ENCODE measurements around the gene TLNRD1.

The TLNRD1 gene

GRCh38 chr15:80992006-80992405 is 8.7 kb upstream of the TLNRD1 start:
- H3K9me3 ChIP-seq (ENCODE audit: control insufficient read depth, low read depth, low read length), result no peaks in the 10 kb centered on the region
- H3K27me3 ChIP-seq (ENCODE audit: control insufficient read depth, insufficient read depth, low read length), result no peaks in the 10 kb centered on the region
- no peak overlapping the region for H3K4me3 ChIP-seq (ENCODE audit: low read length)
- no peak overlapping the region for H3K27ac ChIP-seq (ENCODE audit: low read length)
- H3K36me3 ChIP-seq (ENCODE audit: control insufficient read depth, low read depth, low read length), result no peaks in the 10 kb centered on the region
- peaks cover 3% of the 10 kb centered on the region for H3K4me1 ChIP-seq (ENCODE audit: control insufficient read depth, low read depth, low read length)
- no peak overlapping the region for H3K9ac ChIP-seq (ENCODE audit: low read length)

- Histone ChIP-seq H3K9ac (ENCODE audit: low read length) (no peak overlapping the region), H3K9me3 (ENCODE audit: control insufficient read depth, low read depth, low read length) (no peaks in the 10 kb centered on the region), H3K36me3 (ENCODE audit: control insufficient read depth, low read depth, low read length) (no peaks in the 10 kb centered on the region), H3K4me3 (ENCODE audit: low read length) (no peak overlapping the region), H3K27ac (ENCODE audit: low read length) (no peak overlapping the region), H3K4me1 (ENCODE audit: control insufficient read depth, low read depth, low read length) (peaks cover 3% of the 10 kb centered on the region), H3K27me3 (ENCODE audit: control insufficient read depth, insufficient read depth, low read length) (no peaks in the 10 kb centered on the region)
Observed at GRCh38 chr15:80992441-80992840, 8.3 kb upstream of the TLNRD1 start.

GRCh38 chr15:80996247-80996646 is 4.5 kb upstream of the TLNRD1 start:
- Histone ChIP-seq H3K9ac (ENCODE audit: low read length) (no peak overlapping the region), H3K4me1 (ENCODE audit: control insufficient read depth, low read depth, low read length) (peaks cover 7% of the 10 kb centered on the region), H3K4me3 (ENCODE audit: low read length) (no peak overlapping the region)

GRCh38 chr15:80997692-80998091 is 3.0 kb upstream of the TLNRD1 start:
- Histone ChIP-seq H3K27ac (ENCODE audit: low read length) (no peak overlapping the region), H3K27me3 (ENCODE audit: control insufficient read depth, insufficient read depth, low read length) (peaks cover 14% of the 10 kb centered on the region), H3K9me3 (ENCODE audit: control insufficient read depth, low read depth, low read length) (no peaks in the 10 kb centered on the region), H3K4me1 (ENCODE audit: control insufficient read depth, low read depth, low read length) (peaks cover 10% of the 10 kb centered on the region), H3K4me3 (ENCODE audit: low read length) (no peak overlapping the region), H3K9ac (ENCODE audit: low read length) (no peak overlapping the region), H3K36me3 (ENCODE audit: control insufficient read depth, low read depth, low read length) (no peaks in the 10 kb centered on the region)

More at GRCh38 chr15:80996247-80996646, 4.5 kb upstream of the TLNRD1 start:
- H3K27ac ChIP-seq (ENCODE audit: low read length), result no peak overlapping the region
- H3K36me3 ChIP-seq (ENCODE audit: control insufficient read depth, low read depth, low read length), result no peaks in the 10 kb centered on the region
- peaks cover 10% of the 10 kb centered on the region for H3K27me3 ChIP-seq (ENCODE audit: control insufficient read depth, insufficient read depth, low read length)
- H3K9me3 ChIP-seq (ENCODE audit: control insufficient read depth, low read depth, low read length), result no peaks in the 10 kb centered on the region

GRCh38 chr15:80998251-80998650 is 2.5 kb upstream of the TLNRD1 start:
- Histone ChIP-seq H3K9me3 (ENCODE audit: control insufficient read depth, low read depth, low read length) (no peaks in the 10 kb centered on the region), H3K4me3 (ENCODE audit: low read length) (no peak overlapping the region), H3K27me3 (ENCODE audit: control insufficient read depth, insufficient read depth, low read length) (peaks cover 18% of the 10 kb centered on the region), H3K36me3 (ENCODE audit: control insufficient read depth, low read depth, low read length) (no peaks in the 10 kb centered on the region), H3K27ac (ENCODE audit: low read length) (no peak overlapping the region), H3K4me1 (ENCODE audit: control insufficient read depth, low read depth, low read length) (peaks cover 10% of the 10 kb centered on the region), H3K9ac (ENCODE audit: low read length) (no peak overlapping the region)

- no peaks in the 10 kb centered on the region for H3K36me3 ChIP-seq (ENCODE audit: control insufficient read depth, low read depth, low read length)
- H3K4me1 ChIP-seq (ENCODE audit: control insufficient read depth, low read depth, low read length), result peaks cover 10% of the 10 kb centered on the region
- H3K4me3 ChIP-seq (ENCODE audit: low read length), result peak overlapping the region; percentile 88
- no peak overlapping the region for H3K9ac ChIP-seq (ENCODE audit: low read length)
- no peak overlapping the region for H3K27ac ChIP-seq (ENCODE audit: low read length)
- peaks cover 18% of the 10 kb centered on the region for H3K27me3 ChIP-seq (ENCODE audit: control insufficient read depth, insufficient read depth, low read length)
- H3K9me3 ChIP-seq (ENCODE audit: control insufficient read depth, low read depth, low read length), result no peaks in the 10 kb centered on the region
Observed at GRCh38 chr15:80999623-81000036, 1.1 kb upstream of the TLNRD1 start.

- H3K4me3 ChIP-seq (ENCODE audit: low read length), result peak overlapping the region; percentile 88
- peak overlapping the region; percentile 74 for H3K27ac ChIP-seq (ENCODE audit: low read length)
- peaks cover 10% of the 10 kb centered on the region for H3K4me1 ChIP-seq (ENCODE audit: control insufficient read depth, low read depth, low read length)
- H3K36me3 ChIP-seq (ENCODE audit: control insufficient read depth, low read depth, low read length), result no peaks in the 10 kb centered on the region
- peak overlapping the region; percentile 88 for H3K9ac ChIP-seq (ENCODE audit: low read length)
- H3K9me3 ChIP-seq (ENCODE audit: control insufficient read depth, low read depth, low read length), result no peaks in the 10 kb centered on the region
- peaks cover 18% of the 10 kb centered on the region for H3K27me3 ChIP-seq (ENCODE audit: control insufficient read depth, insufficient read depth, low read length)
Observed at GRCh38 chr15:81000144-81000623, 539 bp upstream of the TLNRD1 start.

GRCh38 chr15:81001152-81002008 is 657 bp downstream of the TLNRD1 start:
- Histone ChIP-seq H3K27ac (ENCODE audit: low read length) (peak overlapping the region; percentile 45), H3K9me3 (ENCODE audit: control insufficient read depth, low read depth, low read length) (no peaks in the 10 kb centered on the region), H3K36me3 (ENCODE audit: control insufficient read depth, low read depth, low read length) (no peaks in the 10 kb centered on the region), H3K27me3 (ENCODE audit: control insufficient read depth, insufficient read depth, low read length) (peaks cover 18% of the 10 kb centered on the region), H3K4me3 (ENCODE audit: low read length) (peak overlapping the region; percentile 88), H3K9ac (ENCODE audit: low read length) (peak overlapping the region; percentile 88), H3K4me1 (ENCODE audit: control insufficient read depth, low read depth, low read length) (peaks cover 10% of the 10 kb centered on the region)

- H3K4me1 ChIP-seq (ENCODE audit: control insufficient read depth, low read depth, low read length), result peaks cover 10% of the 10 kb centered on the region
- H3K27me3 ChIP-seq (ENCODE audit: control insufficient read depth, insufficient read depth, low read length), result peaks cover 18% of the 10 kb centered on the region
- H3K36me3 ChIP-seq (ENCODE audit: control insufficient read depth, low read depth, low read length), result no peaks in the 10 kb centered on the region
- H3K9ac ChIP-seq (ENCODE audit: low read length), result no peak overlapping the region
- no peaks in the 10 kb centered on the region for H3K9me3 ChIP-seq (ENCODE audit: control insufficient read depth, low read depth, low read length)
- H3K27ac ChIP-seq (ENCODE audit: low read length), result no peak overlapping the region
- H3K4me3 ChIP-seq (ENCODE audit: low read length), result peak overlapping the region; percentile 88
Observed at GRCh38 chr15:81002009-81002330, 1.2 kb downstream of the TLNRD1 start.

GRCh38 chr15:81002331-81003096 is 1.8 kb downstream of the TLNRD1 start:
- Histone ChIP-seq H3K36me3 (ENCODE audit: control insufficient read depth, low read depth, low read length) (no peaks in the 10 kb centered on the region), H3K27me3 (ENCODE audit: control insufficient read depth, insufficient read depth, low read length) (peaks cover 18% of the 10 kb centered on the region), H3K4me1 (ENCODE audit: control insufficient read depth, low read depth, low read length) (peaks cover 10% of the 10 kb centered on the region), H3K27ac (ENCODE audit: low read length) (no peak overlapping the region), H3K9me3 (ENCODE audit: control insufficient read depth, low read depth, low read length) (no peaks in the 10 kb centered on the region), H3K9ac (ENCODE audit: low read length) (no peak overlapping the region), H3K4me3 (ENCODE audit: low read length) (peak overlapping the region; percentile 88)

- Histone ChIP-seq H3K36me3 (ENCODE audit: control insufficient read depth, low read depth, low read length) (no peaks in the 10 kb centered on the region), H3K27me3 (ENCODE audit: control insufficient read depth, insufficient read depth, low read length) (peaks cover 18% of the 10 kb centered on the region), H3K9ac (ENCODE audit: low read length) (no peak overlapping the region), H3K4me3 (ENCODE audit: low read length) (no peak overlapping the region), H3K4me1 (ENCODE audit: control insufficient read depth, low read depth, low read length) (peaks cover 10% of the 10 kb centered on the region), H3K27ac (ENCODE audit: low read length) (no peak overlapping the region), H3K9me3 (ENCODE audit: control insufficient read depth, low read depth, low read length) (no peaks in the 10 kb centered on the region)
Observed at GRCh38 chr15:81003097-81003350, 2.3 kb downstream of the TLNRD1 start.
